Germinal center (tissue), 1 donor: ENCODE measurements around the gene ZNF148.

Source experiments
- DNase-seq: peaks from one replicate; pipeline ENCODE4 v3.0.0; 2012; ENCODE audit warnings: mixed read lengths, low spot score

The ZNF148 gene

DNA sequence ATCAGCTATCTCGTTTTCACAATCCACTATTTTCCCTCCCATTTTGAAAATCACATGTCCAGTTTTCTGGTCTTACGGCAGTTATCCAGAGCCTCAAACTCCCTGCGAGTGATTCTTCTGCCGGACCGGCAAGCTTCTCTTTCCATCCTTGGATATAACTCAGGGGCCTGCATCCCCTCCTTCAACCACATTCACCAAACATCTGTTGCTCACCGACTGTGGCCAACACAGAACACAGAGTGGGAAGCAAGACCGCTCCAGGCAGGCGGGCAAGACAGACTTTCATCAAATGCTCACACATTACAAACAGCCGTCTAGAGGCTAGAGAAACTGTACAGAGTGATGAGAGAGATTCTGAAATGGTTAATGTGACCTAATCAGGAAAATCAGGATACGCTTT, 154.9 kb downstream of the ZNF148 start:
- DNase-seq = no peak

DNA sequence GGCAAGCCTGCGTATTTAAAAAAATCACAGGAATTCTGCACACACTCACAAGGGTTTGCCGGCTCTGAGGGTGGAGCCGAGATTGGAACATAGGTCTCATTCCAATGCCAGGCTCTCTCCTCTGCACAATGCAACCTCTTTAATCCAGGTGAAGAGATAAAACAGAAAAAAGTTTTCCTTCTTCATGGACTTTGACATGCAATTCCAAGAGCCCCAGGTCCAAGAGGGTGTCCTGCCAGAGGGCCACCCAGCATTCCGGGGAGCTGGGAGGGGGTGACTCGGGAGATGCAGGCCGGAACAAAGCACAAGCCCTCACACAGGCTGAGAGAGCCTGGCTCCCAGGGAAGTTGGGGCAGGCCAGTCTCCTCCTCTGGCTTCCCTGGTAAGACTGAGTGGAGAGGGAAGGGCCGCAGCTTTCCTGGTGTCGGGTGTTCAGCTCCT, 155.8 kb downstream of the ZNF148 start:
- DNase-seq = no peak

DNA sequence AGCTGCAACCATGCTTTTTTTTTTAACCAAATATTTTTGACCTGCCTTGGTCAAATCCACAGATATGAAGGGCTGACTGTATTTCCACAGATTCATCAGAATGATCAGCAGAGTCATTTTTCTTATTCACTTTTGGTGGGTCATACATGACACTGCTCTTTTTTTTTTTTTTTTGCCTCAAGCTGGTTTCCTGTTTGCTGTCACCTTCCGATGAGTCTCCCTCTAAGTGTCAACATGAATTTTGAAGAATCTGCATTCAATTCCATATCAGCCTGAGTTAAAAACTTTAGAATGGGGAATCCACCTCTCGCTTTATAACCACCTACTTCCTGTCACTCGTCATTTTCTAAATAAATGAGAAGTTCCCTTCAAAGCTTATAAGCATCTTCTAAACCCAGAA, 160.4 kb downstream of the ZNF148 start:
- DNase-seq = no peak

DNA sequence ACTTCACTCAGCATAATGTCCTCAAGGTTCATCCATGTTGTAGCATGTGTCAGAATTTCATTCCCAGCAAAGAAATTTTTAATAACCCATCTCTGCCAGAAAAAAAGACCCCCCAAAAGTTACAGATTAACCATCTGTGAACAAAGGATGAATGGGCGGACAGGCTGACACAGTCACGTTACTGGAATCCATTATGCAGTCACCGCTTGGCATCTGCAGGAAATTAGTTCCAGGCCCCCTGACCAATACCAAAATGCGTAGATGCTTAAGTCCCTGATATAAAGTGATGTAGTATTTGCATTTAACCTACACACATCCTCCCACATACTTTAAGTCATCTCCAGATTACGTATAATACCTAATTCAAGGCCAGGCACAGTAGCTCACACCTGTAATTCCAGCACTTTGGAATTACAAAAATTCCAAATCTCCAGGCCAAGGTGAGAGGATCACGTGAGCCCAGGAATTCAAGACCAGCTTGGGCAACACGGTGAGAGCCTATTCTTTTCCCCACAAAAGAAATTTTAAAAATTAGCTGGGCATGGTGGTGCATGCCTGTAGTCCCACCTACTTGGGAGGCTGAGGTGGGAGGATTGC, 161.1 kb downstream of the ZNF148 start:
- no peak for DNase-seq

DNA sequence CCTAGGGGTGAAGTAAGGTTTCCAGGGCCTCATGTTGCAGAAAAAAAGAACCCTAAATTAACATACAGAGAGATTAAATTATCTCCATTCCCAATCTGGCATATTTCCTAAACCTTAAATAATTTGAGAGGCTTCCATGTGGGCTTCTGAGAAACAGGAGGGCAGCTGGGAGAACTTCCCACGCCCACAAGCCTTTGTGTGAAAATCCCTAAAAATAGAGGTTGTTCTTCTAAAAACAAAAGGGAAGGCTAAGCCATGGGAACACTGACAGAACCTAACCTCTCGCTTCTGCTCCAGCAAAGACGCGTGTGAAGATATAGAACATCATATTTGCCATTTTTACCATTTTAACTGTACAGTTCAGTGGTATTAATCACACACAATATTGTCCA, 161.8 kb downstream of the ZNF148 start:
- no peak for DNase-seq

DNA sequence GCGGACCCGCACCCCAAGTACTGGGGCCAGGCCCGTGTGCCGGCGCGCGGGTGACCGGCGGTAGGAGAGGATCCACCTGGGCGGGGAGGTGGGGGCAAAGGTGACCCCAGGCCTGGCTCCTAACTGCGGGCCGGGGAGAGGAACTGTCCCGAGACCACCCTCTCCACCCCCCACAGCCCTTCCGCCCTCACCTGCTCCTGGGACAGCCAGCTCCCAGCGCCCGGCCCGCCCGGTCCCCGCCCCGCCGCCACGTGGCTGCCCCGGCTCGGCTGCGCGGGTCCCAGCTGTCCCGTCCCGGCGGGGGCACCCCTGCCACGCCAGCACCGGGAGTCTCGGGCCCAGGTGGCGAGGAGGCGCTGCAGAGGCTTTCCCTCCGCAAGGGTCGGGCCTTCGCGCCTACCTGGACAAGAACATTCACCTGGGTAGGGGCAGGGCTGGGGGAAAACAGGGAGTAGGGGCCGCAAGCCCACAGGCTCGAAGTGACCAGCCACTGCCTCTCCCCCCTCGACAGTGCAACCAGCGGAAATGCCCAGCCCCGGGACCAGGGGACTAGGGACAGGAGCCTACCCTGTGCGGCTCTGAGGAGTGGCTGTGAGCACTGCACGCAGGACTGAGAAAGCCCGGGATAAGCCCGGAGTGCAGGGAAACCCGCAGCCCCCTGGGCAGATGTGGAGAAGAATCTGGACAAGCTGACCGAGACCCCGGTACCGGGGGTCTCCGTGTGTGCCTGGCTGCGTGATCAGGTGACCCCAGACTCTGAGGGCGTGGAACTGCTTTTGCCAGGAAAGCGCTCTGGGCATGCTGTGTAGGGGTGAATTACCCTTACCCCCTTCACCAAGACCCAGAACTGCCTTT, 162.4 kb downstream of the ZNF148 start, which contains the start of gene SLC12A8:
Gene SLC12A8, minus strand, starts transcription at position 240 of the 855 bp plus-strand sequence. CDS start 1,399 bp downstream, outside the sequence.
- DNase-seq = peak; percentile 24

DNA sequence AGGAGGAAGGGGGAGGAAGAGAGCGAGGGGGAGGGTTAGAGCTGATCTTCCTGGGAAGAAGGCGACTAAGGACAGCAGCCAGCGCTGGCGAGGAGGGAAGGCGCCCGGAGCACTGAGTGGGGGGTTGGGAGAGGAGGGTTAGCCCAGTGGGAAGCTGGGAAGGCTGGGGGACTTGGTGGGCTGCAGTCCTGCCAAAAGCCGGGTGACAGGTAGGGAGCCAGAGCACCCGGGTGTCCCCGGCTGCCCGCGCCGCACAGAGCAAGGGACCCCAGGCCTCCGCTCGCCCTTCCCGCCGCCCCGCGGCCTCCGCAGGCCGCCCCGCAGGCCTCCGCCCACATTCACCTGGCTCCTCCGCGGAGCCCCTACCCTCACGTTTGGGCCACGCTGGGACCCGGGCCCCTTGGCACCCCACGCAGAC, 163.0 kb downstream of the ZNF148 start:
- DNase-seq = no peak

DNA sequence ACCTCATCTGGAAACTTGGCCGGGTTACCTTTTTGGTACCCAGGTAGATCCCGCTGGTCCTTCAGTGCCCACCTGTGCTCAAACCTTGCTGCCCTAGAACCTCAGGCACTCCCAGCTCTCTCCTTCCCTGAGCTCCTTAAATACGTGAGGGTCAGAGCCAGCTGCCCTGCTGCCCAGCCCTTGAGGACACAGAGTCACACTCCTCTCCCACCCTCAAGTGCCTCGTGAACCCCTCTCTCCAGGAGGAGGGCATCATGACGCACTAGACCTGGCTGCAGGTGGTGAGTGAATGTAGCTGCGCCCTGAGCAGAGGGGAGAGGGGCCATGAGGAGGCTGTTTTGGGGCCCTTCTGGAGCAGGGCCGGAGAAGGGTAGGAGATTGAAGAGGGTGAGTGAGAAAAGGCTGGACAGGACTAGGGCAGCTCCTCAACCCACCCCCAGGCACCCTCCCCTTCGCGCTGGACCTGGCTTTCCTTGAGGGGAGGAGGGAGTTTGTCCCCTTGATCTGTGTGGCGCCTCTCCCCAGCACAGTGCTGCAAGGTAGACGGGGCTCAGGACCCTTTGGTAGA, 163.5 kb downstream of the ZNF148 start:
- no peak for DNase-seq

DNA sequence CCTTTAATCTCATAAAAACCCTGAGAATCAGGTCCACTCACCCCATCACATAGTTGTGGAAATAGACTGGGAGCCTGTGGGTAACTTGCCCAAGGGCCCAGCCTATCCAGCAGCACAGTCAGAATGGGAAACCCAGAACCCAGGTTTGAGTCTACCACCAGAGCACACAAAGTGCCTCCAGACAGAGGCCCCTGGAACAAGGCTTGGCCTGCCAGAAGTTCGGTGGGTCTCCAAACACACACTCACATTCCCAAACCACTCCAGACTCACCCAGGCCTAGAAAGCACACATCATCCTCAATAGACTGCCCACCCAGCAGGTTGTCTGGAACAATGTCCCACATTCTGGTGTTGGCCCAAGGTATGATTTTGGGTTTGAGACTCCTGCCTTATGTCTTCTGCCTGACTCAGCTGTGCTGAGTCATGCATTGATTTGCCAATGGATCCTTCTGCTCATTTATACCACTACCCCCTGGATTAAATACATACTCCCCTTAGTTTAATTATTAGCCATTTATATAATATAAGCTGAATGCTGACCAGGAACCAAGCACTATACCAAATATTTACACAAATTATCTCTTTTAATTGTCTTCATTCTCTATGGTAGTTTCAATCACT, 167.1 kb downstream of the ZNF148 start:
- DNase-seq = no peak

DNA sequence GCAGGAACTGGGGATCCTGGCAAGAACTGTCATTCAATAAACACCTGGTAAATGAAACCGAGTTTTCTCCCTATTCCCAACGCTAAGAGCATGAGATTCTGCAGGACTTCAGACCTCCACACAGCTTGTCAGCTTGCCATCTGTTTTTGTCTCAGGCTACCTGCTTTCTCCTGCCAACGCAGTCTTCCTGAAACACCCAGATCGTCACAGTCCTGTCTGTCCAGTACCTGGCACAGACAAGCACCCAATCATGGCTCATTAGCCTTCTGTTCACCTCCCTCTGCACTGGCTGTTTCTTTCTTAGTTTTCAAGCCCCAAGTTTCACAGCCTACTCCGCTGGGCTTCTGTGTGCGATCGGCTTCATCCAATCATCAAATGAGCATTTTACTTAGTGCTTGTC, 167.6 kb downstream of the ZNF148 start:
- DNase-seq = no peak

DNA sequence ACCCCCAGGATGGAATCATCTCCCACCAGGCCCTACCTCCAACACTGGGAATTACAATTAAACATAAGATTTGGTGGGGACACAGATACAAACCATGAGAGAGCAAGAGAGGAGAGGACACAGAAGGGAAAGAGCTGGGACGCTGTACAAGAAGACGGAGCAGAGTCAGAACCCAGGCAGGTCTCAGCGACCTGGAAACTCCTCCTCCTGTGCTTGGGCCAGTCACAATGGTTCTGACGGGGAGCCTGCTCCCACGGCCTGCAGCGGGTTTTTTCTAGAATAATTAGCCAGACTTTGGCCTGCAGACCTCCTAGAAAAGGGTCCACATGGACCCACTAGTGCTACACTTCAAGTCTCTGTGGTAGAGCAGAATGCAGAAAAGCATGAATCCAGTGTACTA, 168.2 kb downstream of the ZNF148 start:
- DNase-seq = no peak

DNA sequence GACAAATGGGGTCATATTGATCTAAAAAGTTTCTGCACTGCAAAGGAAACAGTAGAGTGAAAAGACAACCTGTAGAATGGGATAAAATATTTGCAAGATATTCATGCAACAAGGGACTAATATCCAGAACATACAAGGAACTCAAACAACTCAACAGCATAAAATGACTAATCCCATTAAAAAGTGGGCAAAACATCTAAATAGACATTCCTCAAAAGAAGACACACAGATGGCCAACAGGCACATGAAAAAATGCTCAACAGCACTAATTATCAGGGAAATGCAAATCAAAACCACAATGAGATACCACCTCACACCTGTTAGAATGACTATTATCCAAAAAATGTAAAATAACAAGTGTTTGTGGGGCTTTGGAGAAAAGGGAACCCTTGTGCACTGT, 171.4 kb downstream of the ZNF148 start:
- no peak for DNase-seq

DNA sequence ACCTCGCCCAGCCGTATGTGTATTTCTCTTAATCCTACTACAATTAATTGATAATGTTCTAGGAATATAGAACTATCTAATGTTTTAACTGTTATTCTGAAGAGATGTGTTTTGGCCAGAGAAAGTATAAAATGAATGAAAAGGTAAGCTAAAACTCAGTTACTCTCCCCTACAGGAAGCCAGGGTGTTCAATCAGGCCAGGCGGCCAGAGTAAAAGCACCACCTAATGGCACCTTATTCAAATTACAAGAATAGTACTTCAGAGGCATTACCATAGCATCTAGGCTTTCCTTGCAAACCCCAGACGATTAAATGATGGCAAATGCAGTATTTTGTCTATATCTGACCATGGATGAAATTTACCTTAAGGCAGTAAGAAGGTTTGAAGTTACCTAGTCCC, 172.9 kb downstream of the ZNF148 start:
- DNase-seq = peak; percentile 47

DNA sequence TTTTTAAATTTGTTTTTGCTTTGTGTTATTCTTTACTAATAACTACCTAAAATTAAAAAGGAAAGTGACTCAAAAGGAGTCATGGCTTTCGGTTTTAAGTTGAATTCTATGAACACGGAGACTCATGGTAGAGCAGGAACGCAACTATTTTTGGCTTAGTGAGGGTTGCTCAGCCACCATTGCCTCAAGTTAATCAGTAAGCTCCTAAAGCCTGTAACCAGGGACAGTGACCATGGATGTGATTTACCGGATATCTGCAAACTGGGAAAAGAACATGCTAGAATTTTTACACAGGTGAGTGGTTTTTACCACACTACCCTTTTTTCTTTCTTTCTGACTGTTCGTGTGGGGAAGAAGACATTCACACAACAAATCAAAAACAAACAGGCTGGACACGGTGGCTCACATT, 174.4 kb downstream of the ZNF148 start:
- DNase-seq = no peak

DNA sequence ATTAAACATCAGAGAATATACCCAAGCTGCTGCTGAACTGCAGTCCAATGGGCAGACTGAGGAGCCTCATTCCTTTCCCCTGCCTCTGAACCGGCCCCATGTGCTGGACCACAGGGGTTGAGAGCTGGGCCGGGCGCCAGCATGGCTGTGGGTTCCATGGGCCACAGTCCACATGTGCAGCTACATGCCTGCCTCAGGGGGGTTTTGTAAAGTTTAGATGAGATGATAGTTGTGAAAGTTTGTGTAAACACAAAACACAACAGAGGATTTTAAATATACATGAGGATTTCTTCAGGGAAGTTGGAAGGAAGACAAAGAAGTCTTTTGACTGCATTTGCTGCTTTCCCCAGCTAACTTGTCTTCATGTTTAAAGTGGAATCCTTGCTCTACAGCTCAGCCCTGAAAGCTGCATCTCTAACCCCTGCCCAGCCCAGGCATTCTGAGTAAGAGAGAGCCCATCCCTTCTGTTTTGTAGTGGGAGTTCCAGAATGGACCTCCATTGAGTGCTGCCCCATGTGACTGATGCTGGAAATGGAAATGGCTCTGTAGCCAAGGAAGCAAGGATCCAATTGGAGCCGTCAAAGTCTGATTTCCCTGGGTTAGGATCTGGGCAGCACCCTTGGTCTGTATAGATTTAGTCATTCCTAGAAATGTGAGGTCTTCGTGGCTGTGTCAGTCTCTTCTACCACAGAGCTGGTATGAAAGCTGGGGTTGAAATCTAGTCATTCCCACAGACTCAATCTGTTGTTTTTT, 180.1 kb downstream of the ZNF148 start:
- DNase-seq = no peak

DNA sequence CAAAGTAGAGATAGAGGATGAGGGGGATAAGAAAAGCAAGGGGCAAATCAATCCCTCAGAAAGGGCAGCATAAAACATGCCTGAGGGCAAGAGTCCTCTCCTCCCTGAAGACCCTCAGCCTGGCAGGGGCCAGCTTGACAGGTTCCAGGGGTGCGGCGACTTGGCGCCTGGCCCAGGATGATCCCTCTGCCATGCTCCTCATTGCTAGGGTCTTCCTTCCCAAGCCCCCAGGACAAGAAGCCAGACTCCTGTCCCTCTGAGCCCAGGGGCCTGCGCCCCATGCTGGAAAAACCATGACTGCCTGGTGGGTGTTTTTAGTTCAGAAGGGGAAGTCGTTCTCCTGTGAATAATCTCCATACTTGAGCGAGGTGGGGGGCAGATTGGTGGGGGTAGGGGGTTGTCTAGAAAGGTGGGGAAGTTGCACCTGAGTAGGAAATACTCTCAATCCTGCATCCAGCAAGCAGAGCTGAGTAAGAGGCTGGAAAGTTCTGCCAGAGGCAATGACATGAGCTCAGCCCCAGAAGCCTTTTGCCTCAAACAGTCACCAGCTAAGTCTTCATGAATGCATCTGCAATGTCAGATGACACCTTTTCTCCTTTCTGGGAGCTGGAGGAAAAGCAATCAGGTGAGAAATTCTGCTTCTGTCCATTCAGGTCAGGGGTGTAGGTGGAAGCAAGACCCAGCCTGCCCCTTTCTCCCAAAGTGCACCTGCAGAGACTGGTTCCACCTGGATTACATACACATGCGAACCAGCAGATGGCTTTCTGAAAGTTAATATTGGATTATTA, 180.9 kb downstream of the ZNF148 start:
- DNase-seq = no peak

DNA sequence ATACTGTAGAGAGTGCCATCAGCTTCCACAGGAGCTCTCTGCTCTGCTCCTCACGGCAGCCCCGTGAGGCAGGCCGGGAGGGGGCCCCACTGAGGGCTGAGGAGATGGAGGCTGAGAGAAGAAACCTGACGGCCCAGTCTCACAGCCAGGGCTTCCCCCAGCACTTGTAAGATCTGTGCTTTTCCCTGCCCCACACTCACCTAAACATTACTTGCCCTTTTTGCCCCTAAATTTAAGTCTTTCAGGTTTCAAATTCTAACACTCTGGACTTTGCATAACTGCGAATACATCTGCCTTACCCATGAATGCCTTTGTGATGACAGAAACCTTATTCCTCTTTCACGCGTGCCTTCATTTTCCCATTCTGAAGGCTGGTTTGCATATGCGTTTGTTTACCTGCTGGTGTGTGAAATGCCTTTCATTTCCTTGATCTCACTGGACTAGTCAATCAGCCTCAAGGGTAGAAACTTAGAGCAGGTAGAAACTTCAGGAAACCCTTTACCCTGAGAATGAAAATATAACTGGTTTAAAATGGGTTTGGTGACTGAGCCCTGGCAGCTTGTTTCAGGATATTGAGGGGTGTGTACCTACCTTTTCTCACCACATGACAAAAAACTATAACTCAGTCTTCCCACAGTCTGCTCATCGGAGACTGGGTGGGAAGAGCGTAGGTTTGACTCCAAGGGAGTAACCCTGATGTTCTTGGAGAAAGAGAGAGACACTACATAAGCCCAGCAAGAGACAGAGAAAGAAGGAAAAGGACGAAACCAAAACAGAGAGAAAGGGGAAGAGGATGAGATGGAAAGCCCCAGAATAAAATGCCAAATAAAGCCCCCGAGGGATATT, 182.7 kb downstream of the ZNF148 start:
- DNase-seq = peak; percentile 70

DNA sequence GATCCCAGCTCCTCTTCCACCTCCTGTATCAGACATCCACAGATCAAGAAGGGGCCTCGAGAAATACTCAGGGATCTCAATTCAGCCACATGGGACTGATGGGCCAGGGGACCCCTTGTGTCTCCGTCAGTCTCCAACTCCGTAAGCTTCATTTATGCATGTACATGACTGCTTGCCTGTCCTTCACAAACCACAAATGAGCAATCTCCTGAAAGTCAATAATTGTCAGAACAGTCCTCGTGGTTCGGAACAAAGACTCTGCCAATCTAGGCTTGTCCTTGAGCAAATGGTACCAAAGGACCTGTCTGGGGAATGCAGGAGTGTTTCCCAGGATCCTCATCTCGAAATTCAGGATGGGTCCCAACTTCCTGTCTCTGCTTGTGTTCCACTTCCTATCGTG, 183.4 kb downstream of the ZNF148 start:
- DNase-seq = no peak

DNA sequence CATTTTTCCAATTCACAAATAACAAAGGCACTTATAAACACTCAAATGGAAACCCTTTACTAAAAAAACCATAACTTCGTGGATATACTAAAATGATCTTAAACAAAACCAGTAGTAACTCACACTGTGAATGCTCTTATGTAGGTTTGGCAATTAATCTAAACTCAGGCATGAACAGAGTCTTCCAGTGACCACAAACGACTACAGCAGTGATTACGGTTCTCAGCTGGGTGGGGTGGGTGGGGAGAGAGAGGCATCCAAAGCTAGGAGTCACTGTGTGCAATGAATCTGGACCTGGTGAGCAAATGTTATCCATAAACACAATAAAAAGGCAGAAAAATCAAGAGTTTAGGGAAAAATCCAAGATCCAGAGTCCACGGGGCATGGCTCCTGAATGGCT, 183.9 kb downstream of the ZNF148 start:
- DNase-seq = no peak

DNA sequence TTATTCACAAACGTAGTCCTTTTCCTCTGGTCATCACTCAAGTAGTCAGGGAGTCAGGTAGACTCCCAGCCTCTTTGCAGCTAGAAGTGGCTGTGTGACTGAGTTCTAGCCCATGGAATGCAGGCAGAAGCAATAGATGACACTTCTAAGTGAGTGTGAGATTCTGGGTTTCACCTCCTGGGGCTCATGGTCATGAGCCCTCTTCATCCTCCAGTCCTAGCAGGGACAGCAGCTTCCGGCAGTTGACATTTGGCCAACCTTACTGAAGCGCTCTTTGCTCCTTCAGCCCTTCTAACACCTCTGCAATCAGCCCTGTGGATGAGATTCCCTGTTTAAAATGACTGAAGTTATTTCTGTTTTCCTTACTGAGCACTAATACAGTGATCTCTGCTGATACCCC, 184.3 kb downstream of the ZNF148 start:
- DNase-seq = no peak
